Mesenchymal stem cell (in vitro differentiated cells and primary cell): ENCODE results near the gene CDK14.

ENCODE experiments used
- DNase-seq: peaks from one replicate; pipeline ENCODE4 v3.0.0-alpha.2; 2013
- H2AFZ ChIP-seq: one replicate; pipeline ENCODE4 v1.6.1; 2013; ENCODE audit warnings: low read depth, mild to moderate bottlenecking, control low read depth, inconsistent platforms, low read length, moderate library complexity
- H2AK5ac ChIP-seq: 2 replicates; pipeline ENCODE4 v1.6.1; 2013; ENCODE audit warnings: low read length, moderate library complexity, mild to moderate bottlenecking, inconsistent platforms; ENCODE audit not compliant: severe bottlenecking
- H2BK120ac ChIP-seq: one replicate; pipeline ENCODE4 v1.6.1; 2013; ENCODE audit warnings: low read depth, mild to moderate bottlenecking, inconsistent platforms, low read length, moderate library complexity
- H2BK12ac ChIP-seq, 2 experiments: one replicate each; pipeline ENCODE4 v1.6.1; 2013; ENCODE audit warnings: inconsistent platforms in 2 of 2, low read length in 2 of 2, mild to moderate bottlenecking in 2 of 2, moderate library complexity in 2 of 2, control low read depth in 1 of 2
- H2BK15ac ChIP-seq: one replicate; pipeline ENCODE4 v1.6.1; 2013; ENCODE audit warnings: mild to moderate bottlenecking, low read depth, inconsistent platforms; ENCODE audit not compliant: poor library complexity, severe bottlenecking
- H2BK5ac ChIP-seq: 2 replicates; pipeline ENCODE4 v1.6.1; 2013; ENCODE audit warnings: low read depth, mild to moderate bottlenecking, low read length, control low read depth, inconsistent platforms; ENCODE audit not compliant: poor library complexity, severe bottlenecking
- H3K14ac ChIP-seq, 2 experiments: one replicate each; pipeline ENCODE4 v1.6.1; 2013; ENCODE audit warnings: inconsistent platforms in 2 of 2, low read length in 2 of 2, control low read depth in 1 of 2, mild to moderate bottlenecking in 1 of 2, moderate library complexity in 1 of 2
- H3K18ac ChIP-seq, 2 experiments: one replicate each; pipeline ENCODE4 v1.6.1; 2013; ENCODE audit warnings: inconsistent platforms in 2 of 2, low read length in 2 of 2, control low read depth in 1 of 2, low read depth in 1 of 2, mild to moderate bottlenecking in 1 of 2
- H3K23ac ChIP-seq, 2 experiments: one replicate each; pipeline ENCODE4 v1.6.1; 2013; ENCODE audit warnings: inconsistent platforms in 2 of 2, low read length in 2 of 2, mild to moderate bottlenecking in 2 of 2, moderate library complexity in 2 of 2, control low read depth in 1 of 2
- H3K27ac ChIP-seq: 2 replicates; pipeline ENCODE4 v1.5.1; 2013; ENCODE audit warnings: mild to moderate bottlenecking, moderate library complexity, low read length, control low read depth, inconsistent platforms; ENCODE audit not compliant: poor library complexity, severe bottlenecking
- H3K27me3 ChIP-seq, 2 experiments: 2 replicates each; pipeline versions ENCODE4 v1.6.1 to v1.7.0; 2013; ENCODE audit warnings: low read length in 2 of 2, mild to moderate bottlenecking in 2 of 2, moderate library complexity in 2 of 2, control low read depth in 1 of 2, inconsistent platforms in 1 of 2; ENCODE audit not compliant: control insufficient read depth in 1 of 2, insufficient read depth in 1 of 2
- H3K36me3 ChIP-seq, 2 experiments: 2 replicates each; pipeline versions ENCODE4 v1.6.1 to v1.7.0; 2013; ENCODE audit warnings: low read length in 2 of 2, control low read depth in 1 of 2, inconsistent platforms in 1 of 2, low read depth in 1 of 2, mild to moderate bottlenecking in 1 of 2; ENCODE audit not compliant: insufficient read depth in 2 of 2, control insufficient read depth in 1 of 2
- H3K4ac ChIP-seq, 2 experiments: one replicate each; pipeline ENCODE4 v1.6.1; 2013; ENCODE audit warnings: inconsistent platforms in 2 of 2, low read length in 2 of 2, mild to moderate bottlenecking in 2 of 2, moderate library complexity in 2 of 2, control low read depth in 1 of 2, low read depth in 1 of 2
- H3K4me1 ChIP-seq: 2 replicates; pipeline ENCODE4 v1.6.1; 2013; ENCODE audit warnings: low read depth, low read length, control low read depth; ENCODE audit not compliant: control insufficient read depth, insufficient read depth
- H3K4me2 ChIP-seq: 2 replicates; pipeline ENCODE4 v1.6.1; 2013; ENCODE audit warnings: low read length, mild to moderate bottlenecking, inconsistent platforms; ENCODE audit not compliant: poor library complexity, severe bottlenecking
- H3K4me3 ChIP-seq, 2 experiments: 2 replicates each; pipeline versions ENCODE4 v1.5.1 to v1.7.0; 2013; ENCODE audit warnings: low read length in 2 of 2, mild to moderate bottlenecking in 2 of 2, control low read depth in 1 of 2, low read depth in 1 of 2; ENCODE audit not compliant: insufficient read depth in 1 of 2
- H3K79me1 ChIP-seq: replicated peaks from 2 replicates; pipeline ENCODE4 v1.6.1; 2013; ENCODE audit warnings: mild to moderate bottlenecking, control low read depth, low read length, inconsistent platforms; ENCODE audit not compliant: poor library complexity, severe bottlenecking
- H3K9ac ChIP-seq: 2 replicates; pipeline ENCODE4 v1.7.0; 2013; ENCODE audit warnings: mild to moderate bottlenecking, low read length, moderate library complexity
- H3K9me3 ChIP-seq: 2 replicates; pipeline ENCODE4 v1.7.0; 2013; ENCODE audit warnings: mild to moderate bottlenecking, low read length; ENCODE audit not compliant: control insufficient read depth
- H4K8ac ChIP-seq: one replicate; pipeline ENCODE4 v1.6.1; 2013; ENCODE audit warnings: inconsistent platforms, mild to moderate bottlenecking, low read length, moderate library complexity
- H4K91ac ChIP-seq: one replicate; pipeline ENCODE4 v1.6.1; 2013; ENCODE audit warnings: mild to moderate bottlenecking, low read length, inconsistent platforms
- WGBS: methylation state at CpG from one replicate; pipeline ENCODE4 v1.1.7; 2013; ENCODE audit warnings: mixed read lengths; 5-methylcytosine and 5-hydroxymethylcytosine counted together

Gene CDK14

GRCh38 chr7:91127325-91127724 is 531.2 kb downstream of the CDK14 start:
- no peaks in the 10 kb centered on the region for H3K9me3 ChIP-seq
- H3K36me3 ChIP-seq: peaks cover 0 to 10% of the 10 kb centered on the region in 2 experiments
- H2BK15ac ChIP-seq: no peak overlapping the region
- H2BK120ac ChIP-seq: no peak overlapping the region
- no peak for DNase-seq
- H3K23ac ChIP-seq: no peak overlapping the region
- no peaks in the 10 kb centered on the region for H3K27me3 ChIP-seq
- no peaks in the 10 kb centered on the region for H3K79me1 ChIP-seq
- H3K9ac ChIP-seq: peak overlapping the region; percentile 17
- no peak overlapping the region for H3K4me2 ChIP-seq
- no peak overlapping the region for H4K91ac ChIP-seq
- H3K4me1 ChIP-seq: no peaks in the 10 kb centered on the region
- H4K8ac ChIP-seq: no peak overlapping the region
- no peak overlapping the region for H2AK5ac ChIP-seq
- H3K4ac ChIP-seq: no peak overlapping the region
- no peak overlapping the region for H3K14ac ChIP-seq
- no peak overlapping the region for H3K18ac ChIP-seq
- H2BK5ac ChIP-seq: no peak overlapping the region
- H2AFZ ChIP-seq: no peak overlapping the region
- H2BK12ac ChIP-seq: no peak overlapping the region
- H3K4me3 ChIP-seq: no peak overlapping the region
- WGBS: 87% methylated on average over 5 of the region's 5 CpGs
- H3K27ac ChIP-seq: no peak overlapping the region

- H3K4me2 ChIP-seq: no peak overlapping the region
Measured at GRCh38 chr7:91127959-91128358, 531.8 kb downstream of the CDK14 start.

GRCh38 chr7:91128683-91129348 is 532.7 kb downstream of the CDK14 start:
- H3K36me3 ChIP-seq: peaks cover 0 to 7% of the 10 kb centered on the region in 2 experiments
- peak overlapping the region; percentile 62 for H3K9ac ChIP-seq
- no peak overlapping the region for H2AK5ac ChIP-seq
- no peak overlapping the region for H3K4ac ChIP-seq
- H3K79me1 ChIP-seq: no peaks in the 10 kb centered on the region
- H3K18ac ChIP-seq: no peak overlapping the region
- no peak overlapping the region for H3K14ac ChIP-seq
- H3K23ac ChIP-seq: no peak overlapping the region
- H4K8ac ChIP-seq: no peak overlapping the region
- DNase-seq: peak; percentile 57
- H3K4me3 ChIP-seq: peak overlapping the region in 1 of 2 experiments; percentile 63
- no peak overlapping the region for H2BK120ac ChIP-seq
- H3K4me1 ChIP-seq: no peaks in the 10 kb centered on the region
- no peaks in the 10 kb centered on the region for H3K9me3 ChIP-seq
- H2BK12ac ChIP-seq: no peak overlapping the region
- no peak overlapping the region for H2BK15ac ChIP-seq
- no peak overlapping the region for H2BK5ac ChIP-seq
- H2AFZ ChIP-seq: no peak overlapping the region
- 72% methylated on average over 3 of the region's 6 CpGs for WGBS
- peak overlapping the region; percentile 60 for H3K27ac ChIP-seq
- peak overlapping the region; percentile 29 for H3K4me2 ChIP-seq
- H3K27me3 ChIP-seq: no peaks in the 10 kb centered on the region
- no peak overlapping the region for H4K91ac ChIP-seq

More at GRCh38 chr7:91127959-91128358, 531.8 kb downstream of the CDK14 start:
- no peak overlapping the region for H2BK5ac ChIP-seq
- H3K18ac ChIP-seq: no peak overlapping the region
- no peaks in the 10 kb centered on the region for H3K9me3 ChIP-seq
- H2BK15ac ChIP-seq: no peak overlapping the region
- no peaks in the 10 kb centered on the region for H3K4me1 ChIP-seq
- H2AFZ ChIP-seq: no peak overlapping the region
- H3K9ac ChIP-seq: peak overlapping the region; percentile 17
- no peak overlapping the region for H3K14ac ChIP-seq
- no peak overlapping the region for H2AK5ac ChIP-seq
- H3K23ac ChIP-seq: no peak overlapping the region
- H4K91ac ChIP-seq: no peak overlapping the region
- no peaks in the 10 kb centered on the region for H3K79me1 ChIP-seq
- no peak overlapping the region for H3K4me3 ChIP-seq
- no peak overlapping the region for H4K8ac ChIP-seq
- 71% methylated on average over 1 of the region's 3 CpGs for WGBS
- no peak overlapping the region for H3K4ac ChIP-seq
- peaks cover 0 to 7% of the 10 kb centered on the region in 2 experiments for H3K36me3 ChIP-seq
- no peak overlapping the region for H2BK12ac ChIP-seq
- H3K27ac ChIP-seq: peak overlapping the region; percentile 40
- no peaks in the 10 kb centered on the region for H3K27me3 ChIP-seq
- DNase-seq: peak; percentile 20
- no peak overlapping the region for H2BK120ac ChIP-seq

GRCh38 chr7:91135300-91135699 is 539.2 kb downstream of the CDK14 start:
- H3K23ac ChIP-seq: no peak overlapping the region

More at GRCh38 chr7:91135300-91135699, 539.2 kb downstream of the CDK14 start:
- peaks cover 2% of the 10 kb centered on the region for H3K4me1 ChIP-seq
- H3K9ac ChIP-seq: no peak overlapping the region
- no peak overlapping the region for H3K27ac ChIP-seq
- peaks cover 0 to 7% of the 10 kb centered on the region in 2 experiments for H3K36me3 ChIP-seq
- no peak overlapping the region for H3K4me3 ChIP-seq
- H2AFZ ChIP-seq: no peak overlapping the region
- H2BK15ac ChIP-seq: no peak overlapping the region
- 88% methylated on average over 2 of the region's 3 CpGs for whole genome bisulfite sequencing
- no peak overlapping the region for H3K4ac ChIP-seq
- DNase-seq: no peak
- H2AK5ac ChIP-seq: peak overlapping the region; percentile 67
- H2BK120ac ChIP-seq: no peak overlapping the region
- H4K91ac ChIP-seq: no peak overlapping the region
- H3K14ac ChIP-seq: no peak overlapping the region
- H2BK12ac ChIP-seq: no peak overlapping the region
- no peaks in the 10 kb centered on the region for H3K9me3 ChIP-seq
- no peak overlapping the region for H4K8ac ChIP-seq
- H2BK5ac ChIP-seq: no peak overlapping the region
- H3K18ac ChIP-seq: no peak overlapping the region
- no peak overlapping the region for H3K4me2 ChIP-seq
- no peaks in the 10 kb centered on the region for H3K79me1 ChIP-seq
- no peaks in the 10 kb centered on the region for H3K27me3 ChIP-seq
